GM21447 (cell line): ENCODE results near the gene AIM2.
"Not testable (repeated sequence)": the region's sequence is repeated elsewhere in the genome, so short reads cannot be mapped to it uniquely, and the experiment has no call there.

Experiments used
- ATAC-seq: cut with Tn5 transposase; IDR thresholded peaks from one replicate; pipeline ENCODE4 v1.9.1; 2021; ENCODE audit not compliant: unreplicated experiment

The AIM2 gene

GRCh38 chr1:159081626-159082025 is 5.1 kb upstream of the AIM2 start:
- no peak for ATAC-seq

- ATAC-seq: no peak
Measured at GRCh38 chr1:159079525-159079924, 3.0 kb upstream of the AIM2 start.

- peak; percentile 61 for ATAC-seq
Measured at GRCh38 chr1:159077120-159077961, 775 bp upstream of the AIM2 start.

- no peak for ATAC-seq
Measured at GRCh38 chr1:159071970-159072582, 4.5 kb downstream of the AIM2 start.

- ATAC-seq: no peak
Measured at GRCh38 chr1:159068886-159069285, 7.7 kb downstream of the AIM2 start.

GRCh38 chr1:159067699-159068621 is 8.6 kb downstream of the AIM2 start:
- peak; percentile 78 for ATAC-seq

- ATAC-seq: no peak
Measured at GRCh38 chr1:159066108-159066507, 10.5 kb downstream of the AIM2 start.

- no peak for ATAC-seq
Measured at GRCh38 chr1:159065106-159065505, 11.5 kb downstream of the AIM2 start.

GRCh38 chr1:159058751-159059150 is 17.8 kb downstream of the AIM2 start:
- no peak for ATAC-seq

GRCh38 chr1:159056069-159056698 is 20.4 kb downstream of the AIM2 start:
- ATAC-seq: no peak

- ATAC-seq: no peak
Measured at GRCh38 chr1:159055181-159055641, 21.4 kb downstream of the AIM2 start.

- no peak for ATAC-seq
Measured at GRCh38 chr1:159054427-159054826, 22.1 kb downstream of the AIM2 start.

GRCh38 chr1:159051436-159051835 is 25.1 kb downstream of the AIM2 start:
- ATAC-seq: no peak

- ATAC-seq: not testable (repeated sequence)
Measured at GRCh38 chr1:159046486-159046885, 30.1 kb downstream of the AIM2 start.

- no peak for ATAC-seq
Measured at GRCh38 chr1:159040893-159041724, 35.5 kb downstream of the AIM2 start.

GRCh38 chr1:159040206-159040605 is 36.4 kb downstream of the AIM2 start:
- ATAC-seq: no peak

GRCh38 chr1:159030877-159031447 is 45.6 kb downstream of the AIM2 start:
- no peak for ATAC-seq

GRCh38 chr1:159030311-159030710 is 46.3 kb downstream of the AIM2 start:
- no peak for ATAC-seq

- not testable (repeated sequence) for ATAC-seq
Measured at GRCh38 chr1:159026841-159027240, 49.7 kb downstream of the AIM2 start.

GRCh38 chr1:159025043-159025442 is 51.5 kb downstream of the AIM2 start:
- no peak for ATAC-seq
